Tibial nerve (tissue), 3 donors: ENCODE data around the gene PIP5K1B.

ENCODE experiments used
- POLR2A ChIP-seq, 2 donors: fragments of 450-650 bp; IDR thresholded peaks; one replicate each; pipeline ENCODE4 v1.6.1; 2017; ENCODE audit warnings: antibody characterized with exemption in 2 of 2, mild to moderate bottlenecking in 2 of 2, moderate library complexity in 2 of 2
- TF ChIP-seq, protein P1 (sequence below), 5 experiments: fragments of 200-600 bp in 3 of 5; fragments of 450-650 bp in 2 of 5; sonication (generic) in 3 of 5; IDR thresholded peaks; one replicate each; pipeline ENCODE4 v1.5.1; 2016 to 2019; ENCODE audit warnings: antibody characterized with exemption in 5 of 5, mild to moderate bottlenecking in 3 of 5, moderate library complexity in 2 of 5

DNA sequence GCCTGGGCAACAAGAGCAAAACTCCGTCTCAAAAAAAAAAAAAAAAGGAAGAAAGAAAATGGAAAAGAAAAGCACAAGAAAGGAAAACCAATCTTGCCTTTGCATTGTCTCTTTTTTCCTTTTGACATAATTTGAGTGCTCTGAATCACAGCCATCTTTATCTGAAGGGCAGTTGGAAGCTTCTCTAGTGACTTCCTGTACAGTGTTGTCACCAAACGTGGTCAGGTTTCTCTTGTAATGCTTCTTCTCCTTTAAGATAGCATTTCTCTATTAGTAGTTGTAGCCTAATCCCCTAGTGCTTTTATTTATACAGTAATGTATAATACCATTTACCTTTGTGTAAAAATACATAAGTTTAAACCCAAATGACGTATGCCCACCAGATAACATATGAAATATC is 290.7 kb downstream of the PIP5K1B start:
- TF ChIP-seq, protein P1, sequence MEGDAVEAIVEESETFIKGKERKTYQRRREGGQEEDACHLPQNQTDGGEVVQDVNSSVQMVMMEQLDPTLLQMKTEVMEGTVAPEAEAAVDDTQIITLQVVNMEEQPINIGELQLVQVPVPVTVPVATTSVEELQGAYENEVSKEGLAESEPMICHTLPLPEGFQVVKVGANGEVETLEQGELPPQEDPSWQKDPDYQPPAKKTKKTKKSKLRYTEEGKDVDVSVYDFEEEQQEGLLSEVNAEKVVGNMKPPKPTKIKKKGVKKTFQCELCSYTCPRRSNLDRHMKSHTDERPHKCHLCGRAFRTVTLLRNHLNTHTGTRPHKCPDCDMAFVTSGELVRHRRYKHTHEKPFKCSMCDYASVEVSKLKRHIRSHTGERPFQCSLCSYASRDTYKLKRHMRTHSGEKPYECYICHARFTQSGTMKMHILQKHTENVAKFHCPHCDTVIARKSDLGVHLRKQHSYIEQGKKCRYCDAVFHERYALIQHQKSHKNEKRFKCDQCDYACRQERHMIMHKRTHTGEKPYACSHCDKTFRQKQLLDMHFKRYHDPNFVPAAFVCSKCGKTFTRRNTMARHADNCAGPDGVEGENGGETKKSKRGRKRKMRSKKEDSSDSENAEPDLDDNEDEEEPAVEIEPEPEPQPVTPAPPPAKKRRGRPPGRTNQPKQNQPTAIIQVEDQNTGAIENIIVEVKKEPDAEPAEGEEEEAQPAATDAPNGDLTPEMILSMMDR (IDR thresholded peaks at IDR 0.05): no peak
- no peak for TF ChIP-seq POLR2A (IDR thresholded peaks at IDR 0.05)
